Stimulated activated CD8-positive, alpha-beta memory T cell treated with anti-CD3 and anti-CD28 coated beads, Interleukin-15, amount 100 ng/mL, for 48 hours (primary cell): Measurements from ENCODE around the gene CDKN2C.
"Not testable (repeated sequence)": the region's sequence is repeated elsewhere in the genome, so short reads cannot be mapped to it uniquely, and the experiment has no call there.

Experiments used
- DNase-seq, 2 donors: peaks; one replicate each; pipeline ENCODE4 v3.0.0-alpha.2; 2020; ENCODE audit warnings: low read depth in 2 of 2

Gene CDKN2C

DNA sequence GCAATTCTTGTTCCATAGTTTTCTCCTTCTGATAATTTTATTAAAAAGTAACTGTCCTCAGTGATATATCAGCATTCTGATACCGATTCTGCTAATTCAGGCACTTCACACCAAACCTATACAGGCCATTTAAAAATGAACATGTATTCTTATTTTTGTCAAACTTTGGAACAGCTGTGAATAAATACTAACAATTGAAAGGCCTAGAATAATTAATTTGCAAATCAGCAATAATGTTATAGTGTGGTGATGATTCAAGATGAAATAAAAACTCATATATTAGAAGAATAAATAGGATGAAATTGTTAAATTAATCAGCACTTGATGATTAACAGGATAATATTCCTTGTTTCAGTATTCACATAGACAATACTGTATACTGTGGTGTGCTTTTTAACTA is 9.9 kb downstream of the CDKN2C start:
- DNase-seq, result no peak

- no peak for DNase-seq
Measured at GRCh38 chr1:50980505-50980904, 10.5 kb downstream of the CDKN2C start.

- no peak for DNase-seq
Measured at GRCh38 chr1:50981741-50982140, 11.7 kb downstream of the CDKN2C start.

GRCh38 chr1:50982611-50983010 is 12.6 kb downstream of the CDKN2C start:
- no peak for DNase-seq

GRCh38 chr1:50983219-50983802 is 13.3 kb downstream of the CDKN2C start:
- no peak for DNase-seq

DNA sequence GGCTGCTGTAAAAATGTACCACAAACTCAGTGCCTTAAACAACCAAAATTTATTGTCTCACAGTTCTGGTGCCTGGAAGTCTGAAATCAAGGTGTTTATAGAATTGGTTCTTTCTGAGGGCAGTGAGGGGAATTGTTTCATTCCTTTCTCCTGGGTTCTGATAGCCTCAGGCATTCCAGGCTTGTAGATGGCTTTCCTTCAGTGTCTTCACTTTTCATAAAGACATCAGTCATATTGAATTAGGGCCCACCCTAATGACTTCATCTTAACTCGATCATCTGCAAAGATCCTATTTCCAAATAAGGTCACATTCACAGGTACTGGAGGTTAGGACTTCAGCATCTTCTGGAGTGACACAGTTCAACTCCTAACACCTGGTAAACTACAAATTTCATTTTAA is 15.0 kb downstream of the CDKN2C start:
- no peak for DNase-seq

DNA sequence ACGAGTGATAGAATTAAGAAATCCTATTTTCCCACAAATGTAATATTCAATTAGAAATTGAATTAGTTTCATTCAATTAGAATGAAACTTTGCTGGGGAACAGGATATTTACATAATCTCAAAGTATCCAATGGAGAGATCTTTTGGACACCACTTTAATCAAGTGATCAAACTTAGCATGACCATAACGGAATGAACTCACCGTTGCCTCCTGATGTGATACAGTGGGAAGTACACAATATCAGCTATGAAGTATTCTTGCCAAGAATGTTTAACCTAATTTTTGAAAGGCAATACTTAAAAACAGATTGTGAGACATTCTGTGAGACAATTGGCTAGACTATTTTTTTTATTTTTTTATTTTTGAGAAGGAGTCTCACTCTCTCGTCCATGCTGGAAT is 16.6 kb downstream of the CDKN2C start:
- no peak for DNase-seq

DNA sequence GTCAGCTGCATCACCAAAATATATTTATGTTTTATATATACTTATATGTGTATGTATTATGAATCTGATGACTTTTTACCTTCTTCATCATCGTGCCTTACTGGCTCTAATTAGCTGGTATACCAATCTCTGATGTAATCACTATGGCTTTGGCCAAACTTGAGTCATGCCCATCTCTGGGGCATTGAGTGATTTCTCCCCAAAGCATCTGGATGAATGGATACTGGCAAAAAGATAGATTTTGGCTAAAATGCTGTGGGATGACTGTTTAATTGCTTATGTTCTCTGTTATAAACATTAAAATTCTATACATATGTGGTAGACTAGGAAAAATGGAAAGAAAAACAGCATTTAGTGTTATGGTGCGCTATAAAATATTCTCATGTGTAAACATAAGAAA is 19.6 kb downstream of the CDKN2C start:
- DNase-seq, result no peak

DNA sequence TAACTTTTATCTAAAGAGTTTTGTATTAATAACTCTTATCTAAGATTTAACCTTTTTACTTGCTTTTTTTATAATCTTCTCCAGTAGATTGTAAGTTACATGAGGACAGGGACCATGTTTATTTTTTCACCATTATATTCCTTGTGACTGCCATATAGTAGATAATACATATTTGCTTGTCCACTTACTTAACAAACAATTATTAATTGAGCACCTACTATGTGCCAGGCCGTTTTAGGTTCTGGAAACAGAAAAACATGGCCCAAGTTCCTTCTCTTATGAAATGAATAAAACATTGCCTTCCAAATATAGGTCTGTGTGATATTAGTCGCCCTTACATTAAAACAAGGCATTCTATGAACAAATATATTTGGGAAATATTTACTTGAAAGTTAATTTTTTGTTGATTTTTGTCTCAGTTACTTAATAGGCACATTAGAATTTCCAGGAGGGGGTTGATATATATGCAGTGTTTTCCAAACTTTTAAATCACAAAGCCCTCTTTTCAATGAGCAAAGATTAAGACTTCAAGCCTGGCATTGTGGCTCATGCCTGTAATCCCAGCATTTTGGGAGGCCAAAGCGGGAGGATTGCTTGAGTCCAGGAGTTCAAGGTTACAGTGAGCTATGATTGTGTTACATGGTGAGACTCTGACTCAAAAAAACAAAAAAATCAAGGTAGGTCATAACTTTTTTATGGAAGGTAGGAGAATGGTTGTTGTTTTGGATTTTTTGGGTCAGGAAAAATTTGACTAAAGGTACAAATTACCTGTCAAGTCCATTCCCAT is 22.7 kb downstream of the CDKN2C start:
- no peak for DNase-seq

DNA sequence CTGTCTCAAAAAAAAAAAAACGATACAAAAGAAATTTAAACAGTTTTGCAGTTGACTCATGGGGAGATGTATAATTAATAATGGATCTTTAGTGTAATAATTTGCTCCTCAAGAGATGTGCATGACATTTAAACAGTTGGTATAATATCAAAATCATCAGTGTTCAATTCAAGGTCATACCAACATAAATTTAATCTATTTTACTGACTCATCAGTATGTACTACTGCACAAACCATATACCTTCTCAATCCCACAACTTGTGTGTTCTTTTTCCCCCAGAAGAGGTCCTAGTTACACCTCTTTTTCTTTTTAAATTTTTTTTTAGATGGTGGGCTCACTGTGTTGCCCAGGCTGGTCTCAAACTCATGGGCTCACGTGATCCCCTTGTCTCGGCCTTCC is 23.6 kb downstream of the CDKN2C start:
- no peak for DNase-seq

DNA sequence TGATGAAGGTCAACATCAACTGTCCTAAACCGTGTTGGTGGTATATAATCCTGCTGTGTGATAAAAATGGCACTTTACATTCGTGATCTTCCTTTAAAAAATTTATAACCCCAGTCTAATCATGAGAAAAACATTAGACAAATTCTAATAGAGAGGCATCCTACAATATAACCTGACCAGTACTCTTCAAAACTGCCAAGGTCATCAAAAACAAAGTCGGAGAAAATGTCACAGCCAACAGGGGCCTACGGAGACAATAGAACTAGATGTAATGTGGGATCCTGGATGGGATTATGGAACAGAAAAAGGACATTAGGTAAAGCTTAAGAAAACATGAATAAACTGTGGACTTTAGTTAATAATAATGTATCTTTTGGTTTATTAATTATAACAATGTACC is 25.0 kb downstream of the CDKN2C start:
- no peak for DNase-seq

DNA sequence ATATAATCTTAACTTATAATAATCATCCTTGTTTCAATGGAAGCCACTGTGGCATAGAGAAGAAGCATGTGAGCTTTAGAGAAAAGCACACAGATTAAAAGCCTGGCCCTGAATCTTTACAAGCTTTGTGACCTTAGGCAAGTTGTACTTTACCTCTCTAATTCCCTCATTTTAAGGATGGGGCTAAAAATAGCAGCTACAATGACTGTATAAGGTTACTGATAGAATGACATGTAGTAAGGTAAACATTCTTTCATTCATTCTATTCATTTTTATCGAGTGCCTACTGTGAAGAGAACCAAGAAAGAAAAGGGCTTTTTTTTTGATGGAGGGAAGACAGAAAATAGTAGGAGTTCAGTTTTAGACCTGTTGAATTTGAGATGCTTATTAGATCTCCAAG is 25.6 kb downstream of the CDKN2C start:
- DNase-seq, result no peak

GRCh38 chr1:50996083-50996482 is 26.0 kb downstream of the CDKN2C start:
- no peak for DNase-seq

DNA sequence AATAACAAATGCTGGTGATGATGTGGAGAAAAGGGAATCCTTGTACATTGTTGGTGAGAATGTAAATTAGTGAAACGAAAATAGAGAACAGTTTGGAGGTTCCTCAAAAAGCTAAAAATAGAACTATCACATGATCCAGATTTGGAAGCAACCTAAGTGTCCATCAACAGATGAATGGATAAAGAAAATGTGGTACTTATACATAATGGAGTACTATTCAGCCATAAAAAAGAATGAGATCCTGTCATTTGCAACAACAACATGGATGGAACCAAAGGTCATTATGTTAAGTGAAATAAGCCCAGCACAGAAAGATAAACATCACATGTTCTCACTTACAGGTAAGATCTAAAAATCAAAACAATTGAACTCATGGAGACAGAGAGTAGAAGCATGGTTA is 29.3 kb downstream of the CDKN2C start:
- DNase-seq, result not testable (repeated sequence)

DNA sequence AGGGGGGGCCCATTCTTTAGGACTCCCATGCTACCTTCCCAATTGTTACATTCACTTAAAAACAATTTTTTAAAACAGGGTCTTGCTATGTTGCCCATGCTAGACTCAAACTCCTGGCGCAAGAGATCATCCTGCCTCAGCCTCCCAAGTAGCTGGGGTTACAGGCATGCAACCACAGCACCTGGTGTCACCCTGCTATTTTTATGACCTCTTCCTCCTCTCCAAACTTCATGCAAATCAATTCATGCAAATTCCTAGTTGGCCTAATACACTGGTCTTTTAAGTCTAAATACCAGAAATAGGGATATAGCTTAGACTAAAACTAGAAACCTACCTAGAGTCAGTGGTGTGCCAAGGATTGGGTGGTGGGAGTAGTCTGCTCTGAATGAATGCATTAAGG is 30.1 kb downstream of the CDKN2C start:
- DNase-seq, result no peak

DNA sequence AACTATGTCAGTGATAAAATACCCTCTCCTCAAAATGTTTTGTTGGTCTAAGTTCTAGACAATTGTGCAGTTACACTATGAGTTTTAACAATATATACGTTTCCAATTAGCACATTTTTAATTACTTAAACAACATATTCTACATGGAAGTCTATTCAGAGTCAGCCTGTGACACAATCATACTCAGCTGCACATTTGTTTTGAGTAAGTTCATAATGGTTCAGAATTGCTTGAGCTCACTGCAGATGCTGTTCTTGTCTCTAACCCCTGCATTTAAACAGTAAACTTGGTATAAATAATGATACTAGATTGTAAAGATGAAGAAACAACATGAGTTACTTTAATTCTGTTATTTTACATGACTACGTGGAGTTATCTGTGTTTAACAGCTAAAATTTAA is 30.6 kb downstream of the CDKN2C start:
- no peak for DNase-seq

- no peak for DNase-seq
Measured at GRCh38 chr1:51002516-51002915, 32.5 kb downstream of the CDKN2C start.

DNA sequence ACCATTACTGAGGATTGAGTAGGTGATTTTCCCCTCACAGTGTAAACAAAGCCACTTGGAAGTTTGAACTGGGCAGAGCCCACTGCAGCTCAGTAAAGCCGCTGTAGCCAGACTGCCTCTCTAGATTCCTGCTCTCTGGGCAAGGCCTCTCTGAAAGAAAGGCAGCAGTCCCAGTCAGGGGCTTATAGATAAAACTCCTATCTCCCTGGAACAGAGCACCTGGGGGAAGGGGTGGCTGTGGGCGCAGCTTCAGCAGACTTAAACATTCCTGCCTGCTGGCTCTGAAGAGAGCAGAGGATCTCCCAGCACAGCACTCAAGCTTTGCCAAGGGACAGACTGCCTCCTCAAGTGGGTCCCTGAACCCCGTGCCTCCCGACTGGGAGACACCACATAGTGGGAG is 35.5 kb downstream of the CDKN2C start:
- not testable (repeated sequence) for DNase-seq

GRCh38 chr1:51009381-51009780 is 39.3 kb downstream of the CDKN2C start:
- no peak for DNase-seq

GRCh38 chr1:51014878-51015277 is 44.8 kb downstream of the CDKN2C start:
- DNase-seq, result no peak

GRCh38 chr1:51019811-51020210 is 49.8 kb downstream of the CDKN2C start:
- no peak for DNase-seq
